ENCODE results near the gene HLCS.

Gene HLCS

GRCh38 chr21:36759348-36760083 is 207.0 kb downstream of the HLCS start (continued):
- TF ChIP-seq ZBTB44 (tag by site-specific recombination; IDR thresholded peaks at IDR 0.05) = 0 out of 2 replicates have a peak, but pooled peaks have one; percentile 34
- TF ChIP-seq PRDM10 (tag by site-specific recombination; IDR thresholded peaks at IDR 0.05) = peak; percentile 82
- no peak for TF ChIP-seq PBX3 (CRISPR knock-in tag; IDR thresholded peaks at IDR 0.05)
- TF ChIP-seq ZNF544 (tag by site-specific recombination; IDR thresholded peaks at IDR 0.05) = no peak
- TF ChIP-seq ZNF211 (tag by site-specific recombination; IDR thresholded peaks at IDR 0.05; ENCODE audit: low read depth) = no peak
- no peak for TF ChIP-seq ZSCAN5A (tag by site-specific recombination; IDR thresholded peaks at IDR 0.05)
- TF ChIP-seq TCF7L2 (IDR thresholded peaks at IDR 0.05; ENCODE audit: borderline replicate concordance, low read depth, low read length) = no peak
- no peak for TF ChIP-seq ZBTB11 (tag by site-specific recombination; conservative IDR thresholded peaks at IDR 0.05; ENCODE audit: low read depth)
- no peak for TF ChIP-seq ZNF624 (tag by site-specific recombination; IDR thresholded peaks at IDR 0.05)
- TF ChIP-seq ZNF776 (tag by site-specific recombination; IDR thresholded peaks at IDR 0.05; ENCODE audit: borderline replicate concordance) = no peak
- no peak for TF ChIP-seq ZBTB7A (tag by site-specific recombination; IDR thresholded peaks at IDR 0.05; ENCODE audit: low read depth)
- no peak for TF ChIP-seq ZNF449 (tag by site-specific recombination; IDR thresholded peaks at IDR 0.05)
- no peak for TF ChIP-seq ZBTB26 (tag by site-specific recombination; optimal IDR thresholded peaks at IDR 0.05)
- no peak for TF ChIP-seq ZNF549 (tag by site-specific recombination; IDR thresholded peaks at IDR 0.05)
- TF ChIP-seq TRIM28 (IDR thresholded peaks at IDR 0.05; ENCODE audit: borderline replicate concordance, low read length) = peak; percentile 61; the same call in 1 of the 2 replicates
- peak; percentile 70; the same call in 1 of the 2 replicates for TF ChIP-seq OSR2 (tag by site-specific recombination; IDR thresholded peaks at IDR 0.05)
- no peak for TF ChIP-seq ZNF239 (tag by site-specific recombination; IDR thresholded peaks at IDR 0.05)
- no peak for TF ChIP-seq ZNF488 (tag by site-specific recombination; IDR thresholded peaks at IDR 0.05)
- no peak for TF ChIP-seq ZNF112 (tag by site-specific recombination; IDR thresholded peaks at IDR 0.05)
- TF ChIP-seq ZNF639 (tag by site-specific recombination; IDR thresholded peaks at IDR 0.05) = peak; percentile 81
- TF ChIP-seq ZNF175 (tag by site-specific recombination; IDR thresholded peaks at IDR 0.05) = no peak
